HG03439 (cell line): ENCODE results near the gene CDKN1C.

Source experiments
- ATAC-seq: cut with Tn5 transposase; IDR thresholded peaks from one replicate; pipeline ENCODE4 v1.9.1; 2021; ENCODE audit warnings: mild to moderate bottlenecking, moderate library complexity; ENCODE audit not compliant: unreplicated experiment

Gene CDKN1C

GRCh38 chr11:2923446-2924375 lies 38.1 kb upstream of the CDKN1C start:
- no peak for ATAC-seq

- no peak for ATAC-seq
Observed at GRCh38 chr11:2922655-2923054, 37.1 kb upstream of the CDKN1C start.

DNA sequence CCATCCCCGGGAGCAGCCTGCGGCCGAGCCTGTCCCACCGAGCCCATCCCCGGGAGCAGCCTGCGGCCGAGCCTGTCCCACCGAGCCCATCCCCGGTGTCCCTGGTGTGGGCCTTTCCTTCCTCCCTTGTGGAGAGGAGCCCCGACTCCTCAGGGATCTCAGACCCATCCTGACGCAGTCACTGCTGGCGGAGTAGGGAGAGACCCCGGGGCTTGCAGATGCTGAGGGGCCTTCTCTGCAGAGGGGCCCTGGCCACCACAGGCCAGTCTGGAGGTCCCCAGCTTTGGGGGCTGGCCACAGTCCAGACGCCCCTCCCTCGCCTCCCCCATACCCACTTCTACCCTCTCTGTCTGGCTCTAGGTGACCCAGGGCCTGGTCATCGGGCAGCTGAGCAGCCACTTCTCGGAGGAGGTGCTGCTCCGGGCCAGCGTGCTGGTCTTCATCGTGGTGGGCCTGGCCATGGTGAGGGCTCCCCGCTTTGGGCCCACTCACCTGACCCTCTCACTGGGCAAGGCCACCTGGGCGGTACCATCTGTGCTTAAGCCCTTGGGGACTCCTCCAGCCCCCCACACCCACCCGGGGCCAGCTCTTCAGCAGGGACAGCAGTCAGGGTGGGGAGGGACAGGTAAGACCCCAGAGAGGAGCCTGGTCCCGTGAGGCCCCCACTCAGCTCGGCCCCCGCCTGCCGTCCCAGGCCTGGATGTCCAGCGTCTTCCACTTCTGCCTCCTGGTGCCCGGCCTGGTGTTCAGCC lies 36.3 kb upstream of the CDKN1C start:
- no peak for ATAC-seq

DNA sequence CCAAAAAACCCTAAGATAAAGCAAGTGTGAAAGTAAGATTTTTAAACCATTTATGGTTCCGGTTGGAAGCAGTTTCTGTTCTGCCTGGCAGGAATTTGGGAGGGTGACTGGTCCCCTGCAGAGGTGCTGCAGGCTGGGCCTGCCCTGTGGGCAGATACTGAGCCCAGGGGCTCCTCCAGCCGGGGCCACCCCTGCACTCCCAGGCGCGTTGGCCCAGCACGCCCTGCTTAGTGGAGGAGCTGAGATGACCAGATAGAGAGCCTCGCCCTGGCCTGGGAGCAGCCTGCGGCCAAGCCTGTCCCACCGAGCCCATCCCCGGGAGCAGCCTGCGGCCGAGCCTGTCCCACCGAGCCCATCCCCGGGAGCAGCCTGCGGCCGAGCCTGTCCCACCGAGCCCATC lies 35.7 kb upstream of the CDKN1C start:
- ATAC-seq: no peak

DNA sequence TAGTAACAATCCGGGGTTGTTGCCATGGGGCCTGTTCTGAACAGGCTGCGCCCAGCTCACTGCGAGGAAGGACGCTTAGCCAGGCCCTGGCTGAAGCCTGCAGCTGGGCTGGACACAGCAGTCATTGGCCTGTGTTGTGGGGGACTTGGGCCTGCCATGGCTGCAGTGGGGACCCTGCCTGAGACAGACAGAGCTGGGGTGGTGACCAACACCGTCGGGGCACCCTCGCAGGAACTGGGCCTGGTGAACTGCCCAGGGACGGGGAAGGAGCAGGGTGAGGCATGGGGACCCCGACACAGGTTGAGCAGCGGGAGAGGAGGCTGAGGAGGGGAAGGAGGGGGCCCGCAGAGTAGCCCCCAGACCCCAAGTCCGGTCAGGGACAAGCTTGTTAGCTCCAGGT lies 34.8 kb upstream of the CDKN1C start:
- no peak for ATAC-seq

DNA sequence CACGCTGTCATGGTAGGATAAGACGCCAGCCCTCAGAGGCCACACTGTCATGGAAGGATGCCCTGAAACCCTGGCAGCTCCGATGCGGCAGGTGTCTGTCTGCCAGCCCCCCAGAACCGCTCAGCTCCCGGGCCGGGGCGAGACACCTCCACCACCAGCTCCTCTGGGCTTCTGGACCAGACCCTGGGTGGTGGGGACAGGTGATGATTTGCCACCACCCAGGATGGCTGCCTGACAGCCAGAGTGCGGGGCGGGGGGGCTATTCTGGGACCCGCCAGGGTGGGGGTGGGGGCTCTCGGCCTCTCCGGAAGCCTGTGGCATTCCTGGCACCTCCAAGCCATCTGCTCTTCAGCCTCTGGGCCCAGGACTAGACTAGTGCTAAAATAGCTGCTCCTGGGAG lies 34.3 kb upstream of the CDKN1C start:
- no peak for ATAC-seq

- ATAC-seq: no peak
Observed at GRCh38 chr11:2919188-2919587, 33.6 kb upstream of the CDKN1C start.

DNA sequence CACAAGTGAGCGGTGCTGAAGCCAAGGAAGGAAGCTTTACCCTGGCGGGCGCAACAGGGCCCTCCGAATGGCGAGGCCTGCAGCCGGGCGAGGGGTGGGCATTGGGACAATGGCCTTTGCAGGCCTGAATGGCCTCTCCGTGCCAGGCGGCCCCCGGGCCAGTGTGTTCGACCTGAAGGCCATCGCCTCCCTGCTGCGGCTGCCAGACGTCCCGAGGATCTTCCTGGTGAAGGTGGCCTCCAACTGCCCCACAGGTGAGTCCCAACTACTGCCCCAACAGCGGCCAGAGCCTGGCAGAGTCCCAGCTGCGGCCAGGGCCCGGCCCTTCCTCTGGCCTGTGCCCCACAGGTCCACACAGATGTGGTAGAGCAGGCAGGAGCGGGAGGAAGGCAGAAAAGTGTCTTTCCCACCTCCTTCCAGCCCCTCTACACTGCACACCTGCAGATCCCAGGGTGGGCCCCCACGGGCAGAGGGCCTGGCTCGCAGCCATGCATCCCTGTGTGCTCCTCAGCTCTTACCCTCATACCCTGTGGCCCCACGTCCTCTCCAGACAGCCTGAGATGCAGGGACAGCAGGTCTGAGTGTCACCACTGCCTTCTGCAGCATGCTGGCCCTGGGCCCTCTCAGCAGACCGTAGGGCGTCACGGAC lies 32.4 kb upstream of the CDKN1C start:
- ATAC-seq: no peak

- no peak for ATAC-seq
Observed at GRCh38 chr11:2916892-2917645, 31.5 kb upstream of the CDKN1C start.

GRCh38 chr11:2916114-2916891 lies 30.7 kb upstream of the CDKN1C start:
- no peak for ATAC-seq

- no peak for ATAC-seq
Observed at GRCh38 chr11:2915473-2915872, 29.9 kb upstream of the CDKN1C start.

GRCh38 chr11:2914455-2915195 lies 29.1 kb upstream of the CDKN1C start:
- no peak for ATAC-seq

- no peak for ATAC-seq
Observed at GRCh38 chr11:2913776-2914175, 28.2 kb upstream of the CDKN1C start.

DNA sequence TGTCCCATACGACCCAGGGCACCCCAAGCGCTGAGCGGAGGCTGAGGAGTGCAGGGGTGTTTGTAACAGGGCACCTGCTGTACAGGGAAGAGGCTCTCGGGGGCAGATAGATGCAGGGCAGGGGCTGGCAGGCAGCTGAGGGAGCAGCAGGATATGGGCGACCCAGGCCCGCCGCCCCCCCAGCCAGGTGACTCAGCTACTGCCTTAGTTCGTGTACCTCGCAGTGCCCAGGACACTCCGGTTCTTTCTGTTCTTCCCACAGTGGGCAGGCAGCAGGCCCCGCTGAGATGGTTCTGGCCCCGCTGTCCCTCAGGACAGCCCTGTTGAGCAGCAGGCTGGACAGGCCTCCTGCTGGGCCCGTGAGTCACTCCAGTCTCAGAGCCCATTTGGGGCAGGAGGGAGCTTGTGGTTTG lies 27.4 kb upstream of the CDKN1C start:
- no peak for ATAC-seq

DNA sequence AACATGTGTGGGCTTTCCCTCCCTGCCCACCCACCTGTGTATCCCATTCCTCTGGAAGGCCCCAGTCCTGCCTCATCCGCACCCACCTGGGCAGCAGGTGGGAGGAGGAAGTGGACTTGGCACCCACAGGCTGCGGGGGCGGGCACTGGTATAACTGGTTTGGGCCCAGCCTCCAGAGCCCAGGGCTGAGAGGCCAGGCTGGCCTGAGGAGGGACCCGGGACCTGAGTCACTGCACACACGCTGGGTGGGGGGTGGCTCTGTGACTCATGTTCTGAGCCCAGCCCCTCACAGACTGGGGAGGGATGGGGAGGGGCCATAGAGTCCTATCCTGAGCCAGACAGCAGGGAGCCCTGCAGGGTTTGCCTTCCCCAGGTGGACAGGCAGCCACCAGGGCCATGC lies 26.9 kb upstream of the CDKN1C start:
- no peak for ATAC-seq

GRCh38 chr11:2911785-2912391 lies 26.3 kb upstream of the CDKN1C start:
- ATAC-seq: no peak

DNA sequence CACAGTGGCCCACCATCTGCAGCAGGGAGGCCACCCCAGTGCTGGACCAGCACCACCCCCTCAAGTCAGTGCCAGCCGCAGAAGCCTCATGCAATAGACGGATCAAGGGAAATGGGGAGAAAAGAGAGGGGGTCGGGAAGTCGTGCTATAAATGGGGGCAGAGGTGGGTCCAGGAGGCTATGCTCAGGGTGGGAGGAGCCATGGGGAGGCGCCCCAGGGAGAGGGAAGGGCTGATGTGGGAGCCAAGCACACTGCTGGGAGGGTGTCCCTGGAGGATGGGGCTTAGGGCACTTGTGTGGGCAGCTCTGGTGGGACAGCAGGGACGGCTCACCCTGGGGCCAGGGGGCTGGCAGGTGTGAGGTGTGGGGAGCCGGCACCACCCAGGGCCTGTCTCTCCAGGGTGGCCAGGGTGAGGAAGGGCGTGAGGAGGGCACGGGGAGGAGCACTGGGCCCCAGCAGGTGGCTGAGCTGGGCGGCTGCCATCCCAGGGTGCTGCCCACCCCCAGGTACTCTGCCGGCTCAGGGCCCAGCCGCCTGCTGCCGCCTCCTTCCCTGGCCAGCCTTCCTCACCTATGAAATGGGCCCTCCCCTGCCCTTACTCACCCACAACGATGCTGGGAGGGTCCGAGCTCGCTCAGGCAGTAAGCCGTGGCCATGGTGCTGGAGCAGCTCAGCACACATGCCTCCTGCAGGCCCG lies 25.7 kb upstream of the CDKN1C start:
- no peak for ATAC-seq

- ATAC-seq: no peak
Observed at GRCh38 chr11:2910401-2910955, 24.9 kb upstream of the CDKN1C start.
